Measurements from ENCODE around the gene HPCAL4. TPM values are rescaled to one million over a fixed set of nuclear protein-coding genes. Genes with fewer than 3 reads are reported as not detected.
A peak's percentile ranks its signal among the peaks of the same experiment; 100 is the strongest.

HPCAL4 gene
- total RNA-seq, 4 donors from 2014 or later, result not detected

DNA sequence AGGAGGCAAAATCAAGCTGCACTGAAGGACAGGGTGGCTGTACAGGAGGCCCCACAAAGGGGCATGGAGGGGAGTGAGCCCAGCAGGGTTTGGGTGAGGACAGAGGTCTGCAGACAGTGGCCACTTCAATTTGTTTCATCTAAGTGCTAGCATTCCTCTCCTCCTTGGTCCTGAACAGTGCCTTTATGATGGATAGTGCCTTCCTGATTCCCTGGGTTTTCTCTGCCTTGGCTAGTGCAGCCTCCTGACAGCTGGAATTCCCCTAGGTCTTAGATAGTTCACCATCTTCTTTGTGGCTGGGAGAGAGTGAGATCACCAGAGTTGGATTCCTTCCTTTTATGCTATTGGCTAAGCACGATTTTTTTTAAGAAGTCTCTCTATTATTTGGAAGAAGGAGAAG lies 3.8 kb upstream of the HPCAL4 start:
- WGBS, 2 donors, result 12 to 25% methylated on average over 1 of the region's 1 CpG
- no peaks in the 10 kb centered on the region for H3K9me3 ChIP-seq
- DNase-seq (ENCODE audit: low spot score in 2 of 2), result no peak

GRCh38 chr1:39694026-39694425 lies 2.8 kb upstream of the HPCAL4 start:
- H3K36me3 ChIP-seq, result no peaks in the 10 kb centered on the region
- 91 to 95% methylated on average over 1 of the region's 1 CpG for WGBS, 2 donors
- H3K4me3 ChIP-seq, result no peak overlapping the region
- peaks cover 5 to 68% of the 10 kb centered on the region in 2 donors for H3K27me3 ChIP-seq
- TF ChIP-seq, protein P1, sequence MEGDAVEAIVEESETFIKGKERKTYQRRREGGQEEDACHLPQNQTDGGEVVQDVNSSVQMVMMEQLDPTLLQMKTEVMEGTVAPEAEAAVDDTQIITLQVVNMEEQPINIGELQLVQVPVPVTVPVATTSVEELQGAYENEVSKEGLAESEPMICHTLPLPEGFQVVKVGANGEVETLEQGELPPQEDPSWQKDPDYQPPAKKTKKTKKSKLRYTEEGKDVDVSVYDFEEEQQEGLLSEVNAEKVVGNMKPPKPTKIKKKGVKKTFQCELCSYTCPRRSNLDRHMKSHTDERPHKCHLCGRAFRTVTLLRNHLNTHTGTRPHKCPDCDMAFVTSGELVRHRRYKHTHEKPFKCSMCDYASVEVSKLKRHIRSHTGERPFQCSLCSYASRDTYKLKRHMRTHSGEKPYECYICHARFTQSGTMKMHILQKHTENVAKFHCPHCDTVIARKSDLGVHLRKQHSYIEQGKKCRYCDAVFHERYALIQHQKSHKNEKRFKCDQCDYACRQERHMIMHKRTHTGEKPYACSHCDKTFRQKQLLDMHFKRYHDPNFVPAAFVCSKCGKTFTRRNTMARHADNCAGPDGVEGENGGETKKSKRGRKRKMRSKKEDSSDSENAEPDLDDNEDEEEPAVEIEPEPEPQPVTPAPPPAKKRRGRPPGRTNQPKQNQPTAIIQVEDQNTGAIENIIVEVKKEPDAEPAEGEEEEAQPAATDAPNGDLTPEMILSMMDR (IDR thresholded peaks at IDR 0.05), result no peak
- TF ChIP-seq POLR2A (IDR thresholded peaks at IDR 0.05) (no peak), EP300 (IDR thresholded peaks at IDR 0.05) (no peak)
- H3K27ac ChIP-seq, result no peak overlapping the region
- no peak for DNase-seq (ENCODE audit: low spot score in 2 of 2)
- no peaks in the 10 kb centered on the region for H3K9me3 ChIP-seq
- peaks cover 0 to 22% (median 17%) of the 10 kb centered on the region in 4 donors for H3K4me1 ChIP-seq

More for the DNA sequence above, 3.8 kb upstream of the HPCAL4 start:
- Histone ChIP-seq H3K27ac (no peak overlapping the region), H3K27me3 (peaks cover 5 to 58% of the 10 kb centered on the region in 2 donors), H3K4me1 (peaks cover 0 to 22% (median 17%) of the 10 kb centered on the region in 4 donors), H3K36me3 (no peaks in the 10 kb centered on the region), H3K4me3 (no peak overlapping the region)
- TF ChIP-seq, protein P1 (IDR thresholded peaks at IDR 0.05), result no peak
- no peak for TF ChIP-seq POLR2A (IDR thresholded peaks at IDR 0.05)
- TF ChIP-seq EP300 (IDR thresholded peaks at IDR 0.05), result no peak

DNA sequence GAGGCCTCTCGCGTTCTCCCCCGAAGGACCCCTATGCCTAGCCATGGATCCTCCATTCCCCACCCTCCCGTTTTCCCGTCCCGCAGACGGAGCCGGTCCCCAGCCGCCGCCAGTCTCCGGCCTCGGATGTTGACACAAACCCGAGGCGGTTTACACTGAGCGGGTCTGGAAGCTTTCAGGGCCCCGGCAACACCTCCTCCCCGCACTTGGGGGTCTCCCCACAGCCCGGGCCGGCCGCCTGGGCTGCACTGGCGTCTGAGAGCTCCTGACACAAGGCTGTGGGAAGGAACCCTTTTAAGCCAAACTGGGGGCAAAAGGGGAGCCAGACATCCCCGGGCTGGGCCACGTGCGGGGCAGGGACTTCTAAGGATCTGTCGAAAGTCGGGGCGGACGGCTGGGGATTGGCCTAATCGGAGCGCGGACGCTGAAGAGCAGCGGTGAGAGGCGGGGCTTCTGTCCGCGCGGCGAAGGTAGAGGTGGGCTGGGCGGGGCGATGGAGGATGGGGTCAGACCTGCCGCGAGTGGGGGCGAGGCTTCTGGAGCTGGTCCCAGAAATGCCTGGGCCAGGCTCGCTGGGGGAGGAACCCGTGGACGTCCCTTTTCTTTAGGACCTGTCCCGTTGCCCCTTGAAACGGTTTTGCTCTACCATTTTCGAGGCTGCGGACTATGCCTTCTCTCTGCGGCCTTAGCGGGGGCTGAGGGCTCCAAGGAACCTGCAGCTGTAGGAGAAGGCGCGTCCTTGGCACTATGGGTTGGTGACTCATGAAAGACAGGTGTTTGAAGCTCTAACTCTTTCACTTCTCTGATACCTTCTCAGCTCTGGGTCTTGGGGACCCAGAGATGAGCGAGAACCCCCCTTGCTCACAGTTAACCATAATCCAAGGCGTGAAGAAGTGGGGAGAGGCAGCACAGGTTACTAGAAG lies 1.2 kb upstream of the HPCAL4 start:
- WGBS, 2 donors, result 10 to 11% methylated on average over 46 to 54 of the region's 56 CpGs
- H3K4me3 ChIP-seq, result peak overlapping the region in 2 of 4 donors; percentile 39 to 49
- H3K9me3 ChIP-seq, result no peaks in the 10 kb centered on the region
- peaks cover 0 to 22% (median 17%) of the 10 kb centered on the region in 4 donors for H3K4me1 ChIP-seq
- H3K36me3 ChIP-seq, result no peaks in the 10 kb centered on the region
- TF ChIP-seq POLR2A (IDR thresholded peaks at IDR 0.05) (no peak), EP300 (IDR thresholded peaks at IDR 0.05) (no peak)
- TF ChIP-seq, protein P1 (IDR thresholded peaks at IDR 0.05), result no peak
- no peak overlapping the region for H3K27ac ChIP-seq
- DNase-seq (ENCODE audit: low spot score in 2 of 2), result no peak
- H3K27me3 ChIP-seq, result peaks cover 5 to 71% of the 10 kb centered on the region in 2 donors

DNA sequence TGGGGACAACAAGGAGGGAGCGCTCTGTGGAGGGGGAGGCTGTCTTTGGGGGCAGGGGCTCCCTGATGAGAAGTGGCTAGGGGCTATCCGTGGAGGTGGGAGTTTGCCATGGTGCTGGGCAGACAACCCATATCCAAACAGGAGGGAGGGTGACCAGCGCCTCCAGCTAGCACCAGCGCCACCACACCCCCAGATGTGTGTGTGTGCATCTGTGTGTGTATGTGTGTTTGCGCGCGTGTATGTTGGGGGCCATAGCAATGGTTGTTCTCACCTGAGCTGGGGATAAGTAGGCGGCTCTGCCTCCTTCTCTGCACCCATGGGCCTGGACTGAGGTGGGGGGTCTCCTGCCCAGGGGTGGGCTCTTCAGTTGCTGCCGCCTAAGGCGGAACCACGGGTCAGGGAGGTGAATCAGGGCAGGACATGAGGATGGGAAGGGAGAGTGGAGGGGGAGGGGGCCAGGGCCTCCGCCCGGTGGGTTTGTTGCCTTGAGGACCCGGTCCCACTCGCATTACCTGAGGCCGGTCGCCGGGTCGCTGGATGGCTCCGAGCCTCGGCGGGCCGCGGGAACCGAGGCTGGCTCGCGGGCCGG lies 345 bp downstream of the HPCAL4 start:
- peak overlapping the region; percentile 4 to 49 (median 30) for H3K4me3 ChIP-seq
- TF ChIP-seq, protein P1 (IDR thresholded peaks at IDR 0.05), result no peak
- TF ChIP-seq EP300 (IDR thresholded peaks at IDR 0.05), result no peak
- TF ChIP-seq POLR2A (IDR thresholded peaks at IDR 0.05), result no peak
- H3K27me3 ChIP-seq, result peaks cover 5 to 82% of the 10 kb centered on the region in 2 donors
- no peak overlapping the region for H3K27ac ChIP-seq
- no peaks in the 10 kb centered on the region for H3K36me3 ChIP-seq
- H3K9me3 ChIP-seq, result no peaks in the 10 kb centered on the region
- WGBS, 2 donors, result 15 to 55% methylated on average over 8 to 28 of the region's 28 CpGs
- peaks cover 0 to 22% (median 17%) of the 10 kb centered on the region in 4 donors for H3K4me1 ChIP-seq
- no peak for DNase-seq (ENCODE audit: low spot score in 2 of 2)

- no peak for DNase-seq (ENCODE audit: low spot score in 2 of 2)
- 27 to 50% methylated on average over 2 of the region's 2 CpGs for WGBS, 2 donors
- H3K36me3 ChIP-seq, result no peaks in the 10 kb centered on the region
- H3K9me3 ChIP-seq, result no peaks in the 10 kb centered on the region
- TF ChIP-seq, protein P1 (IDR thresholded peaks at IDR 0.05), result no peak
- TF ChIP-seq EP300 (IDR thresholded peaks at IDR 0.05) (no peak), POLR2A (IDR thresholded peaks at IDR 0.05) (no peak)
- peaks cover 0 to 22% (median 17%) of the 10 kb centered on the region in 4 donors for H3K4me1 ChIP-seq
- H3K27ac ChIP-seq, result no peak overlapping the region
- no peak overlapping the region for H3K4me3 ChIP-seq
- peaks cover 5 to 86% of the 10 kb centered on the region in 2 donors for H3K27me3 ChIP-seq
These were observed 1.0 kb downstream of the HPCAL4 start for GRCh38 chr1:39690225-39690624.

Measured in tibial nerve (tissue), 4 donors.